ENCODE results near the gene ESRRA. TPM values are rescaled to one million over a fixed set of nuclear protein-coding genes. Genes with fewer than 3 reads are reported as not detected.

ESRRA gene
- total RNA-seq, 1 experiment from 2014 or later: 23.8 TPM

DNA sequence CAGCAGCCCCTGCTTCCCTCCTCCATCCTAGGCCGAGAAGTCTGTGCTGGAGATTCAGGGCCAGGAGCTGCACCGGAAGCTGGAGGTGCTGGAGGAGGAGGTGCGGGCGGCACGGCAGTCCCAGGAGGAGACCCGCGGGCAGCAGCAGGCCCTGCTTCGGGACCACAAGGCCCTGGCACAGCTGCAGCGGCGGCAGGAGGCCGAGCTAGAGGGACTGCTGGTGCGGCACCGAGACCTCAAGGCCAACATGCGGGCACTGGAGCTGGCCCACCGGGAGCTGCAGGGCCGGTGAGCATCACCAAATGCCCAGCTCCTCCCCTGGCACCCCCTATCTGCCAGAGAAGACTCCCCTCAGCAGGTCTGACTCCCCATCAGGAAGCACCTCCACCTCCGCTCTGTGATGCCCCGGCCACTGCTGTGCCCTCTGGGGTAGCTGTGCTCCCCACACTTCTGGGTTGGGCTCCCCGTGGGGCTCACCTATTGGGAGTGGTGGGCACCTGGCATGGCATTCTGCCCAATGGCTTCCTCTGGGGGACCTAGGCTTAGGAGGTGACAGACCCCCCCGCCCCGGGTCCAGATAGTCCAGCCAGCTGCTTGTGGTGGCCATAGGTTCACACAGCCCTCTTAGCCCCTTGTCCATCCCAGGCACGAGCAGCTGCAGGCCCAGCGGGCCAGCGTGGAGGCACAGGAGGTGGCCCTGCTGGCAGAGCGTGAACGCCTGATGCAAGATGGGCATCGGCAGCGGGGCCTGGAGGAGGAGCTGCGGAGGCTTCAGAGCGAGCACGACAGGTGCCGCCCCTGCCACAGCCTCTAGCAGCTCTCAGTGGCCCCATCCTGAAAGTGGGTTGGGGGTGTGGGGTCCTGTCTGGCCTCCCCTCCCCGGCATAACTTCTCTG lies 47.0 kb downstream of the ESRRA start:
- Histone ChIP-seq H3K4me3 (no peak overlapping the region), H3K4me1 (peaks cover 26% of the 10 kb centered on the region), H3K9me3 (replicated peaks) (no peaks in the 10 kb centered on the region), H3K27me3 (peaks cover 3% of the 10 kb centered on the region; the same call in 1 of the 2 replicates), H3K27ac (no peak overlapping the region; the same call in 1 of the 2 replicates), H3K36me3 (no peaks in the 10 kb centered on the region)
- peak; percentile 48 to 55 for DNase-seq

DNA sequence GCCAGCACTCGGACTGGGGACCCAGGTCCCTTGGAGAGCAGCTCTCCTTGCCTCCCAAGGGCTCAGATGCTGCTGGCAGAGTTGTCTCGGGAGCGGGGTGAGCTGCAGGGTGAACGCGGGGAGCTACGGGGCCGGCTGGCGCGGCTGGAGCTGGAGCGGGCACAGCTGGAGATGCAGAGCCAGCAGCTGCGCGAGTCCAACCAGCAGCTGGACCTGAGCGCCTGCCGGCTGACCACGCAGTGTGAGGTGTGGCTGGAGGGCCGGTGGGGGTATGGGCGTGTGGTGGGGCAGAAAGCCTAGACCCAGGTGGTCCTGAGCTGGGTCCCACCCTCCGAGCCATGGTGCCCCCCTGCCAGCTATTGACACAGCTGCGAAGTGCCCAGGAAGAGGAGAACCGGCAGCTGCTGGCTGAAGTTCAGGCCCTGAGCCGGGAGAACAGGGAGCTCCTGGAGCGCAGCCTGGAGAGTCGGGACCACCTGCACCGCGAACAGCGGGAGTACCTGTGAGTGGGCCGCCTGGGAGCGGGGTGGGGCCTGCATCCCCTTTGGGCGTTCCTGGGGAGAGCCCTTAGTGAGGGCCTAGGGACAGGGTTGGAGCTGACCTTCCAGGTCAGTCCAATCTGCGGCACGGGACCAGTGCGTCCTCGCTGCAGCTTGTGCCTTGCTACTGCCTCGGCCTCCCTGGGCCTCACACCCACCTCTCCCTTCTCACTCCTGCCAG lies 47.8 kb downstream of the ESRRA start:
- Histone ChIP-seq H3K9me3 (replicated peaks) (no peaks in the 10 kb centered on the region), H3K4me3 (no peak overlapping the region), H3K27ac (no peak overlapping the region; the same call in 1 of the 2 replicates), H3K36me3 (no peaks in the 10 kb centered on the region), H3K27me3 (peaks cover 3% of the 10 kb centered on the region; the same call in 1 of the 2 replicates), H3K4me1 (peaks cover 32% of the 10 kb centered on the region)
- DNase-seq: peak; percentile 61 to 70

DNA sequence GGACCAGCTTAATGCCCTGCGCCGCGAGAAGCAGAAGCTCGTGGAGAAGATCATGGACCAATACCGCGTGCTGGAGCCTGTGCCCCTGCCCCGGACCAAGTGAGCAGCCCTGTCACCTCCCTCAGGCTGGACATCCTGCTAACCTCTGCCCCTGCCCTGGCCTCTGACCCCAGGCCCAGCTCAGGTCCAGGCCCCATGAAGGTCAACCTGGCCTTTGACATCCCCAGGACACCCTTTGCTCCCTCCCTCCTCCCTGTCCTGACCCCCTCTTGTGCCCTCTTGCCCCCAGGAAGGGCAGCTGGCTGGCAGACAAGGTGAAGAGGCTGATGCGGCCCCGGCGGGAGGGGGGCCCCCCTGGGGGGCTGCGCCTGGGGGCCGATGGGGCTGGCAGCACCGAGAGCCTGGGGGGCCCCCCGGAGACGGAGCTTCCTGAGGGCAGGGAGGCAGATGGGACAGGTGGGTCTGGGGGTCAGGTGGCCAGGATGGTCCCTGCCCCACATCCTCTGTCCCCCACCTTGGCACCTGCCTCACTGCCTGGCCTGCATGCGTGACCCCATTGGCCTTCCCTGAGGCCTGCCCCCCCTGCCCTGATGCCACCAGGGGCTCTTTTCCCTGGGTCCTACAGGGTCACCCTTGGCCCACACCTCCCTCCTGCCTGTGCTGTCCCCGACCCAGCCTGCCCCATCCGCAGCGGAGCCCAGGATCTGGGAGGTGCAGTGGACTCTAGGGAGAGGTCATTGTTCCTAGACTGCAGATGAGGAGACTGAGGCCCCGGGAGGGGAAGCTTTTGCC lies 48.6 kb downstream of the ESRRA start:
- Histone ChIP-seq H3K36me3 (no peaks in the 10 kb centered on the region), H3K9me3 (replicated peaks) (no peaks in the 10 kb centered on the region), H3K4me1 (peaks cover 26% of the 10 kb centered on the region), H3K27me3 (peaks cover 3% of the 10 kb centered on the region; the same call in 1 of the 2 replicates), H3K4me3 (no peak overlapping the region), H3K27ac (no peak overlapping the region)
- no peak for DNase-seq

DNA sequence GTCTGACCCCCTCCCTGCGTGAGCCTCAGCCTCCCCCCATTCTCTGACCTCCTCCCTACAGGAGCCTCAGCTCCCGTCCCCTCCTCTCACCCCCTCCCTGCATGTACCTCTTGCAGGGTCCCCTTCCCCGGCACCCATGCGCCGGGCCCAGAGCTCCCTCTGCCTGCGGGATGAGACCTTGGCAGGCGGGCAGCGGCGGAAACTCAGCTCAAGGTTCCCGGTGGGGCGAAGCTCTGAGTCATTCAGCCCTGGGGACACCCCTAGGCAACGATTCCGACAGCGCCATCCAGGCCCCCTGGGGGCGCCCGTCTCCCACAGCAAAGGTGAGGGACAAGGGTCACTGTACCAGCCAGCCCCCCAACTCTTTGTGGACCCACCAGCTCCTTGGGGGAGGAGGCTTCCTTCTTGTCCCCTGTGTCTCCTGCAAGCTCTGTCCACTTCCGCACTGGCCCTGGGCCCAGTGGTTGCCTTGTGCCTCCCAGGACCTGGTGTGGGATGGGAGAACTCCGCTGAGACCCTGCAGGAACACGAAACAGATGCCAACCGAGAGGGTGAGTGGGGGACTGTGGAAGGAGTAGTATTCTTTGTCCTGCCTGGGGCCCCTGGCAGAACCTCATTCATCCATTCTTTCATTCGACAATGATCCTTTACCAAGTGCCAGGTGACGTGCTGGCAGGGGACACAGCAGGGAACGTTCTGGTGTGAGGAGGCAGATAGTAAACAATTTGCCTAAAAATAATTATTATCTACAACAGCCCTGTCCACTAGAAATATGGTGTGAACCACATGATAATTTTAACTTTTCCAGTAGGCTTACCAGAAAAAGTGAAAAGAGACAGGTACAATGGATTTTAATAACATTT lies 50.0 kb downstream of the ESRRA start:
- no peaks in the 10 kb centered on the region for H3K9me3 ChIP-seq (replicated peaks)
- peak overlapping the region; percentile 38 for H3K4me3 ChIP-seq
- peak; percentile 87 to 88 for DNase-seq
- H3K36me3 ChIP-seq: no peaks in the 10 kb centered on the region
- peaks cover 26% of the 10 kb centered on the region for H3K4me1 ChIP-seq
- no peak overlapping the region for H3K27ac ChIP-seq
- H3K27me3 ChIP-seq: peaks cover 3% of the 10 kb centered on the region; the same call in 1 of the 2 replicates

DNA sequence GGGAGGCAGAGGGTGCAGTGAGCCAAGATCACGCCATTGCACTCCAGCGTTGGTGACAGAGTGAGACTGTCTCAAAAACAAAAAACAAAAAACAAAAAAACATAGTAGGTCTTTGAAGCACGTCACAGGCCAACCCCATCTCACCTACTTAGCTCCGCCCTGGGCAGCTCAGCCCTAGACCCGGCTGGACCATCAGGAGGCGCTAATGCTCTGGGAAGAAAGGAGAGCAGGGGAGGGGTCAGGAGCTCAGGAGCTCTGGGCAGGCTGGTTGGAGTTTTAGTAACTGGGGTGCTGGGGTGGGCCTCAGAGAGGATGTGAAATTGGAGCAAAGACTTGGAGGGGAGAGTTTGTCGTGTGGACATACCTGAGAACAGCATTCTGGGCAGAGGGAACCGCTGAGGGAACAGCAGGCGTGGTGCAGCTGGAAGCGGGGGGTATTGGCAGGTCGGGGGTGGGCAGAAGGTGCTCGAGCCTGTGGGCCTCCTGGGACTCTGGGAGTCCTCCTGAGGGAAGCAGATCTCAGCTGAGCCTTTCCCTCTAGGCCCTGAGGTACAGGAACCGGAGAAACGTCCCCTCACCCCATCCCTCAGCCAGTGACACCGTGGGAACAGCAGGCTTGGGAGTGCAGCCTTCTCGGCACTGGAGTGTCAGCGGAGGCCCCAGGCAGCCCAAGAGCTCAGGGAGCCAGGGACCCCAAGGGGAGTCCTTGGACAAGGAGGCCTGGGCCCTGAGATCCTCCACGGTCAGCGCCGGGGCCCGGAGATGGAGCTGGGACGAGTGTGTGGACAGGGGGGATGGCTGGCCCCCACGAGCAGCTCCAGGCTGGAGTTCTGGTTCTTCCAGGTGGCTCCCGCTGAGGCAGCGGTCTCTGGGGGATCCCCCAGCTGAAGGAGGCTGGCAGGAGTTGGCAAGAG lies 51.4 kb downstream of the ESRRA start:
- H3K9me3 ChIP-seq (replicated peaks): no peaks in the 10 kb centered on the region

GRCh38 chr11:64357446-64357845 lies 52.1 kb downstream of the ESRRA start:
- no peak overlapping the region for H3K4me3 ChIP-seq
- H3K9me3 ChIP-seq (replicated peaks): no peaks in the 10 kb centered on the region
- no peak for DNase-seq
- peaks cover 21% of the 10 kb centered on the region for H3K4me1 ChIP-seq
- no peak overlapping the region for H3K27ac ChIP-seq
- peaks cover 13% of the 10 kb centered on the region for H3K36me3 ChIP-seq
- H3K27me3 ChIP-seq: peaks cover 3% of the 10 kb centered on the region; the same call in 1 of the 2 replicates

More for the DNA sequence above, 51.4 kb downstream of the ESRRA start:
- H3K4me1 ChIP-seq: peaks cover 26% of the 10 kb centered on the region
- peak; percentile 76 to 78 for DNase-seq
- H3K27ac ChIP-seq: no peak overlapping the region
- 0 out of 2 replicates have a peak, but pooled peaks cover 6% of the 10 kb centered on the region for H3K36me3 ChIP-seq
- H3K27me3 ChIP-seq: peaks cover 3% of the 10 kb centered on the region; the same call in 1 of the 2 replicates
- no peak overlapping the region for H3K4me3 ChIP-seq

- DNase-seq: peak; percentile 45 to 51
- Histone ChIP-seq H3K27ac (no peak overlapping the region; the same call in 1 of the 2 replicates), H3K9me3 (replicated peaks) (no peaks in the 10 kb centered on the region), H3K4me1 (peaks cover 15% of the 10 kb centered on the region), H3K27me3 (peaks cover 3% of the 10 kb centered on the region; the same call in 1 of the 2 replicates), H3K4me3 (peak overlapping the region; percentile 80), H3K36me3 (peaks cover 18% of the 10 kb centered on the region)
Measured at GRCh38 chr11:64357904-64358535, 52.7 kb downstream of the ESRRA start.

DNA sequence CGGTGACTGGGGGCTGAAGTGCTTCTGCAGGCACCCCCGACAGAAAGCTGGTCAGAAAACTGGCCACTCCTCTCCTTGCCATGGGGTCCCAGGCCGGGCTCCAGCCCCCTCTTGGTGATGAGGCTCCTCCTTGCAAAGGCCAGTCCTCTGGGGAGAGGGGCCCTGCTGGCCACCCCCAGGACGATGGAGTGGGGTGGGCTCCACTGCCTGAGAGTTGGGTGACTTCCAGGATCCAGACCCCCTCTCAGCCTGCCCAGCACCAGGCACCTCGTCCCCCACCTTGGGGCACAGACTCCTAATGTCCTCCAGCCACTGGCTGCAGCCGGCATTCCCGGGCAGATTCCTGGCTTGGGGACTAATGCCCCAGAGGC lies 53.2 kb downstream of the ESRRA start:
- Histone ChIP-seq H3K4me3 (peak overlapping the region; percentile 80), H3K4me1 (peaks cover 14% of the 10 kb centered on the region; the same call in 1 of the 2 replicates), H3K27ac (peak overlapping the region; percentile 53; the same call in 1 of the 2 replicates), H3K36me3 (peaks cover 19% of the 10 kb centered on the region), H3K27me3 (peaks cover 3% of the 10 kb centered on the region; the same call in 1 of the 2 replicates), H3K9me3 (replicated peaks) (no peaks in the 10 kb centered on the region)
- no peak for DNase-seq

GRCh38 chr11:64358907-64359711 lies 53.8 kb downstream of the ESRRA start, which contains the start of gene RPS6KA4:
Gene RPS6KA4, plus strand, starts transcription at chr11:64359162. Its CDS starts 74 bp downstream, at chr11:64359236.
- H3K4me1 ChIP-seq: peaks cover 14% of the 10 kb centered on the region; the same call in 1 of the 2 replicates
- no peaks in the 10 kb centered on the region for H3K27me3 ChIP-seq
- DNase-seq: peak in 1 of 2 experiments; percentile 62
- no peaks in the 10 kb centered on the region for H3K9me3 ChIP-seq (replicated peaks)
- H3K36me3 ChIP-seq: peaks cover 21% of the 10 kb centered on the region
- H3K4me3 ChIP-seq: peak within 1 kb of the TSS; percentile 80
- H3K27ac ChIP-seq: peak within 1 kb of the TSS; percentile 53; the same call in 1 of the 2 replicates

DNA sequence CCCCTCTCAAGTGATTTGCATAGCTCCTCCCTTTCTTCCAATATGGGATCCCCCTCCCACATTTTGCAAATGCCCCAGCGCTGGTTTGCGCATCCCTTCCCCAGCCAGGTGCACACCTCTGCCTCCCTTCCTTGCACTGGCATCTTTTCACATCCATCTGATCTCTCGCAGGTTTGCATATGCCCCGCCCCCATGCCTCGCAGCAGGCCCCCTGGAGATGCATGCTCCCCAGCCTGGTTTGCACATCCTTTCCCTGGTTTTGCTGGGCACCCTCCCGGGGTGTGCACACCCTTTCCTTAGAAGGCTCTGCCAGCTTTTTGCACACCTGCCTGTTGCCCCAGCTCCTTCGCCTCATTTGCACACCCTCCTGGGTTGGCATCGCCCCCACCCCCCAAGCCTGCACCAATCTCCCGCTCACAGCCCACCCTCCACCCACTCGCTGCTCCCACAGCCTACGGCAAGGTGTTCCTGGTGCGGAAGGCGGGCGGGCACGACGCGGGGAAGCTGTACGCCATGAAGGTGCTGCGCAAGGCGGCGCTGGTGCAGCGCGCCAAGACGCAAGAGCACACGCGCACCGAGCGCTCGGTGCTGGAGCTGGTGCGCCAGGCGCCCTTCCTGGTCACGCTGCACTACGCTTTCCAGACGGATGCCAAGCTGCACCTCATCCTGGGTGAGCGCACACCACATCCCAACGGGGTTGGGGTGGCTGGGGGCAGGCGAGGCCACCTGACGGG lies 54.6 kb downstream of the ESRRA start:
- Histone ChIP-seq H3K27ac (no peak overlapping the region), H3K9me3 (replicated peaks) (no peaks in the 10 kb centered on the region), H3K4me3 (peak overlapping the region; percentile 80), H3K27me3 (no peaks in the 10 kb centered on the region), H3K36me3 (peaks cover 21% of the 10 kb centered on the region), H3K4me1 (peaks cover 14% of the 10 kb centered on the region; the same call in 1 of the 2 replicates)
- DNase-seq: no peak

DNA sequence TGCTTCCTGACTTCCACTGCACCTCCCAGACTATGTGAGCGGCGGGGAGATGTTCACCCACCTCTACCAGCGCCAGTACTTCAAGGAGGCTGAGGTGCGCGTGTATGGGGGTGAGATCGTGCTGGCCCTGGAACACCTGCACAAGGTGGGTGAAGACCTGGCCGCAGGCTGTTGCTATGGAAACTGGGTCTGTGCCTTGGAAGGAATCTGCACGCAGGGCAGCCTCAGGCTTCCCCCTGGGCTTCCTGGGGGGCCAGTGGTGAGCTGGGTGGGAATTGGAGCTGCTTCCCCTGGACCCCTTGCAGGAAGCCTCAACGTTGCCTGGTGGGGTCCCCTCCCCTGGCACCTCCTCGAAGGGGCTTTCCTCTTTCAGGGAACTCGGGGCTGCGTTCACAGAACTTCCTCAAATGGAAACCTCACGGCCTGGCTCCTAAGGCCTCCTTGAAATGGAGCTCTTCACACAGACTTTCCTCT lies 55.2 kb downstream of the ESRRA start:
- H3K4me3 ChIP-seq: no peak overlapping the region
- no peak for DNase-seq
- peaks cover 10% of the 10 kb centered on the region; the same call in 1 of the 2 replicates for H3K4me1 ChIP-seq
- H3K27ac ChIP-seq: no peak overlapping the region
- H3K9me3 ChIP-seq (replicated peaks): no peaks in the 10 kb centered on the region
- peaks cover 25% of the 10 kb centered on the region for H3K36me3 ChIP-seq
- H3K27me3 ChIP-seq: no peaks in the 10 kb centered on the region

Measured in SJCRH30 (cell line).